G401 (cell line): Measurements from ENCODE around the gene SOHLH1. TPM values are rescaled to one million over a fixed set of nuclear protein-coding genes. Genes with fewer than 3 reads are reported as not detected.
"Not testable (repeated sequence)": the region's sequence is repeated elsewhere in the genome, so short reads cannot be mapped to it uniquely, and the experiment has no call there.

ENCODE experiments used
- DNase-seq: peaks from one replicate; pipeline ENCODE4 v3.0.0-alpha.2; 2015; ENCODE audit warnings: low spot score
- in situ Hi-C: cut with HindIII; loops from 2 replicates; pipeline ENCODE4 v1.10.0; 2016; ENCODE audit warnings: low sequenced_read_pairs, mixed read lengths
- total RNA-seq: library from RNA; depleted of rRNA; stranded (reverse); fragments of >200 nt; shearing (Covaris generic); gene quantifications from 2 replicates; pipeline ENCODE4 v1.2.3, GENCODE V29; 2014

Gene SOHLH1
- total RNA-seq, 1 experiment from 2014 or later: not detected

- in situ Hi-C loops: no loop called here
- no peak for DNase-seq
These were observed 8.3 kb downstream of the SOHLH1 start for GRCh38 chr9:135690836-135691570.

GRCh38 chr9:135689011-135689410 is 10.3 kb downstream of the SOHLH1 start:
- in situ Hi-C loops: no loop called here
- DNase-seq: no peak

GRCh38 chr9:135687216-135687615 is 12.1 kb downstream of the SOHLH1 start:
- in situ Hi-C loops: no loop called here
- no peak for DNase-seq

- in situ Hi-C loops: no loop called here
- no peak for DNase-seq
These were observed 14.6 kb downstream of the SOHLH1 start for GRCh38 chr9:135684691-135685090.

- in situ Hi-C loops: no loop called here
These were observed 15.8 kb downstream of the SOHLH1 start for GRCh38 chr9:135683401-135684034.

GRCh38 chr9:135681161-135681560 is 18.1 kb downstream of the SOHLH1 start:
- in situ Hi-C loops: no loop called here
- DNase-seq: no peak

More at GRCh38 chr9:135683401-135684034, 15.8 kb downstream of the SOHLH1 start:
- DNase-seq: no peak

GRCh38 chr9:135680056-135680455 is 19.2 kb downstream of the SOHLH1 start:
- DNase-seq: no peak
- in situ Hi-C loops: no loop called here

- DNase-seq: no peak
- in situ Hi-C loops: no loop called here
These were observed 20.9 kb downstream of the SOHLH1 start for GRCh38 chr9:135678236-135679017.

- no peak for DNase-seq
- in situ Hi-C loops: no loop called here
These were observed 21.6 kb downstream of the SOHLH1 start for GRCh38 chr9:135677641-135678168.

- in situ Hi-C loops: no loop called here
- DNase-seq: no peak
These were observed 22.4 kb downstream of the SOHLH1 start for GRCh38 chr9:135676891-135677290.

- in situ Hi-C loops: no loop called here
- no peak for DNase-seq
These were observed 24.3 kb downstream of the SOHLH1 start for GRCh38 chr9:135674977-135675376.

- no peak for DNase-seq
- in situ Hi-C loops: no loop called here
These were observed 25.3 kb downstream of the SOHLH1 start for GRCh38 chr9:135673941-135674340.

- DNase-seq, in situ Hi-C loops: not testable (repeated sequence)
These were observed 26.5 kb downstream of the SOHLH1 start for GRCh38 chr9:135672786-135673185.

- in situ Hi-C loops: no loop called here
- DNase-seq: no peak
These were observed 27.7 kb downstream of the SOHLH1 start for GRCh38 chr9:135671591-135672041.

- in situ Hi-C loops: no loop called here
- no peak for DNase-seq
These were observed 28.3 kb downstream of the SOHLH1 start for GRCh38 chr9:135670721-135671590.

GRCh38 chr9:135669616-135670285 is 29.5 kb downstream of the SOHLH1 start:
- in situ Hi-C loops: no loop called here
- DNase-seq: no peak

GRCh38 chr9:135669018-135669417 is 30.3 kb downstream of the SOHLH1 start:
- in situ Hi-C loops, DNase-seq: not testable (repeated sequence)

- in situ Hi-C loops: no loop called here
- DNase-seq: no peak
These were observed 31.7 kb downstream of the SOHLH1 start for GRCh38 chr9:135667463-135668001.
